GM12873 (cell line): Measurements from ENCODE around the gene PPP3R2.

Experiments used
- TF ChIP-seq, protein P1 (sequence below): IDR thresholded peaks from 2 replicates; pipeline ENCODE4 v1.5.1; 2012; ENCODE audit warnings: low read depth, mild to moderate bottlenecking, moderate library complexity, low read length, control low read depth; ENCODE audit not compliant: insufficient read depth; ENCODE audit errors: missing control alignments

PPP3R2 gene

DNA sequence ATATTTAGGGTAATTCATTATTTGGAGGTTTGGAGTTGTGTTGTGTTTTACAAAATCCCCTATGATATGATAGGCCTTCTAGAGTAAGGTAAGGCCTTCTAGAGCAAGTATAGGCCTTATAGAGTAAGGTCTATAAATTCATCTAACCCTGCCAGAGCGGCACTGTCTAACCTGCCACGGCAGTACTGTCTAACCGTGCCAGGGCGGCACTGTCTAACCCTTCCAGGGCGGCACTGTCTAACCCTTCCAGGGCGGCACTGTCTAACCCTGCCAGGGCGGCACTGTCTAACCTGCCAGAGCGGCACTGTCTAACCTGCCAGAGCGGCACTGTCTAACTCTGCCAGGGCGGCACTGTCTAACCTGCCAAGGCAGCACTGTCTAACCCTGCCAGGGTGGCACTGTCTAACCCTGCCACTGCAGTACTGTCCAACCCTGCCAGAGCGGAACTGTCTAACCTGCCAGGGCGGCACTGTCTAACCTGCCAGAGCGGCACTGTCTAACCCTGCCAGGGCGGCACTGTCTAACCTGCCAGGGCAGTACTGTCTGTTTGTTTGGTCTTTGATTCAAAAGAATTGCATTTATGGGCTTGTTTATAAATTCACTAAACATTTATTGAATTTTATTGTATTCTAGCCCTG, 51.6 kb downstream of the PPP3R2 start:
- TF ChIP-seq, protein P1, sequence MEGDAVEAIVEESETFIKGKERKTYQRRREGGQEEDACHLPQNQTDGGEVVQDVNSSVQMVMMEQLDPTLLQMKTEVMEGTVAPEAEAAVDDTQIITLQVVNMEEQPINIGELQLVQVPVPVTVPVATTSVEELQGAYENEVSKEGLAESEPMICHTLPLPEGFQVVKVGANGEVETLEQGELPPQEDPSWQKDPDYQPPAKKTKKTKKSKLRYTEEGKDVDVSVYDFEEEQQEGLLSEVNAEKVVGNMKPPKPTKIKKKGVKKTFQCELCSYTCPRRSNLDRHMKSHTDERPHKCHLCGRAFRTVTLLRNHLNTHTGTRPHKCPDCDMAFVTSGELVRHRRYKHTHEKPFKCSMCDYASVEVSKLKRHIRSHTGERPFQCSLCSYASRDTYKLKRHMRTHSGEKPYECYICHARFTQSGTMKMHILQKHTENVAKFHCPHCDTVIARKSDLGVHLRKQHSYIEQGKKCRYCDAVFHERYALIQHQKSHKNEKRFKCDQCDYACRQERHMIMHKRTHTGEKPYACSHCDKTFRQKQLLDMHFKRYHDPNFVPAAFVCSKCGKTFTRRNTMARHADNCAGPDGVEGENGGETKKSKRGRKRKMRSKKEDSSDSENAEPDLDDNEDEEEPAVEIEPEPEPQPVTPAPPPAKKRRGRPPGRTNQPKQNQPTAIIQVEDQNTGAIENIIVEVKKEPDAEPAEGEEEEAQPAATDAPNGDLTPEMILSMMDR: no peak
